Progenitor cell of endocrine pancreas (in vitro differentiated cells): ENCODE data around the gene REG3A. TPM values are rescaled to one million over a fixed set of nuclear protein-coding genes. Genes with fewer than 3 reads are reported as not detected.

Source experiments
- DNase-seq: peaks from one replicate; pipeline ENCODE4 v3.0.0; 2021; ENCODE audit warnings: low spot score; ENCODE audit not compliant: unreplicated experiment
- H3K27ac Mint-ChIP-seq: 2 replicates; pipeline ENCODE4 v1.8.0; 2021; ENCODE audit warnings: mild to moderate bottlenecking, moderate library complexity, mixed read lengths
- H3K27me3 Mint-ChIP-seq: 2 replicates; pipeline ENCODE4 v1.8.0; 2021; ENCODE audit warnings: mixed read lengths
- H3K36me3 Mint-ChIP-seq: 2 replicates; pipeline ENCODE4 v1.8.0; 2022; ENCODE audit warnings: mixed read lengths; ENCODE audit not compliant: insufficient read depth
- H3K4me1 Mint-ChIP-seq: 2 replicates; pipeline ENCODE4 v1.8.0; 2021; ENCODE audit warnings: low read depth, mixed read lengths
- H3K4me3 Mint-ChIP-seq: 2 replicates; pipeline ENCODE4 v1.8.0; 2021; ENCODE audit warnings: low read depth, mild to moderate bottlenecking, moderate library complexity, mixed read lengths
- H3K9me3 Mint-ChIP-seq: 2 replicates; pipeline ENCODE4 v1.8.0; 2021; ENCODE audit warnings: low read depth, mixed read lengths
- total RNA-seq: library from RNA; stranded (reverse); gene quantifications from 2 replicates; pipeline ENCODE4 v1.2.1, GENCODE V29; 2021
- TF ChIP-seq, protein P1 (sequence below): fragments of 200-600 bp; sonication (generic); IDR thresholded peaks from one replicate; pipeline ENCODE4 v1.5.0; 2021; ENCODE audit warnings: antibody characterized with exemption, mild to moderate bottlenecking; ENCODE audit not compliant: unreplicated experiment

Gene REG3A
- total RNA-seq, 1 donor from 2014 or later, result not detected

- H3K27ac Mint-ChIP-seq, result no peak overlapping the region
- H3K36me3 Mint-ChIP-seq, result no peaks in the 10 kb centered on the region
- no peak overlapping the region for H3K4me3 Mint-ChIP-seq
- no peaks in the 10 kb centered on the region for H3K27me3 Mint-ChIP-seq
- no peak for DNase-seq
- H3K4me1 Mint-ChIP-seq, result no peaks in the 10 kb centered on the region
- no peaks in the 10 kb centered on the region for H3K9me3 Mint-ChIP-seq
- TF ChIP-seq, protein P1, sequence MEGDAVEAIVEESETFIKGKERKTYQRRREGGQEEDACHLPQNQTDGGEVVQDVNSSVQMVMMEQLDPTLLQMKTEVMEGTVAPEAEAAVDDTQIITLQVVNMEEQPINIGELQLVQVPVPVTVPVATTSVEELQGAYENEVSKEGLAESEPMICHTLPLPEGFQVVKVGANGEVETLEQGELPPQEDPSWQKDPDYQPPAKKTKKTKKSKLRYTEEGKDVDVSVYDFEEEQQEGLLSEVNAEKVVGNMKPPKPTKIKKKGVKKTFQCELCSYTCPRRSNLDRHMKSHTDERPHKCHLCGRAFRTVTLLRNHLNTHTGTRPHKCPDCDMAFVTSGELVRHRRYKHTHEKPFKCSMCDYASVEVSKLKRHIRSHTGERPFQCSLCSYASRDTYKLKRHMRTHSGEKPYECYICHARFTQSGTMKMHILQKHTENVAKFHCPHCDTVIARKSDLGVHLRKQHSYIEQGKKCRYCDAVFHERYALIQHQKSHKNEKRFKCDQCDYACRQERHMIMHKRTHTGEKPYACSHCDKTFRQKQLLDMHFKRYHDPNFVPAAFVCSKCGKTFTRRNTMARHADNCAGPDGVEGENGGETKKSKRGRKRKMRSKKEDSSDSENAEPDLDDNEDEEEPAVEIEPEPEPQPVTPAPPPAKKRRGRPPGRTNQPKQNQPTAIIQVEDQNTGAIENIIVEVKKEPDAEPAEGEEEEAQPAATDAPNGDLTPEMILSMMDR, result no peak
These were observed 33.9 kb downstream of the REG3A start for GRCh38 chr2:79125721-79125985.

GRCh38 chr2:79124907-79125720, 34.4 kb downstream of the REG3A start:
- no peaks in the 10 kb centered on the region for H3K4me1 Mint-ChIP-seq
- no peak overlapping the region for H3K27ac Mint-ChIP-seq
- H3K9me3 Mint-ChIP-seq, result no peaks in the 10 kb centered on the region

GRCh38 chr2:79122676-79123075, 36.9 kb downstream of the REG3A start:
- Mint-ChIP-seq H3K9me3 (no peaks in the 10 kb centered on the region), H3K27me3 (no peaks in the 10 kb centered on the region), H3K27ac (no peak overlapping the region), H3K4me3 (no peak overlapping the region), H3K4me1 (no peaks in the 10 kb centered on the region), H3K36me3 (no peaks in the 10 kb centered on the region)
- no peak for DNase-seq
- TF ChIP-seq, protein P1, result no peak

More at GRCh38 chr2:79124907-79125720, 34.4 kb downstream of the REG3A start:
- H3K27me3 Mint-ChIP-seq, result no peaks in the 10 kb centered on the region
- H3K4me3 Mint-ChIP-seq, result no peak overlapping the region
- DNase-seq, result no peak
- TF ChIP-seq, protein P1, result no peak
- H3K36me3 Mint-ChIP-seq, result no peaks in the 10 kb centered on the region

DNA sequence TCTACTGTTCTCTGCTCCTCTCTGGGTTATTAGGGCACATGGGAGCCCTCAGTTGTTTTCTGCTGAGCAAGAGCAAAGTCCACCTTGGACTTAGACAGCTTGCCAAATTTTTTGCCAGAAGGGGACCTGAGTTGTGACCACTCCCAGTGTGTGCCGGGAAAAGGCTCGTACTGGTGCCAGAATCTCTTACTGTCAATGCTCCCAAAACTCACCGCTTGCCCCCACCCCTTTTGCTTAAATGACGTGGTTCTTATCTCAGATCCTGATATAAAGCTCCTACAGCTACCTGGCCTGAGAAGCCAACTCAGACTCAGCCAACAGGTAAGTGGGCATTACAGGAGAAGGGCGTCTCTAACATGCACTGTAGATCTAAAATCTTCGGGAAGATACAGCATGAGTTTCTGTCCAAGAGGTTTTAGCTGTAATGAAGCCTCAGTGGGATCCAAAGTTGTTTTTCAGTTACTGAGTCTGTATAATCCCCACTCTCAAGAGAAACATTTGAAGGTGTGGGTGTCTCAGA, 39.3 kb downstream of the REG3A start, which contains the start of gene REG1A:
REG1A (plus strand) TSS at position 295 of the 520 bp plus-strand sequence. CDS start 374 bp downstream, outside the sequence.
- DNase-seq, result no peak
- no peaks in the 10 kb centered on the region for H3K36me3 Mint-ChIP-seq
- no peaks in the 10 kb centered on the region for H3K9me3 Mint-ChIP-seq
- TF ChIP-seq, protein P1, result no peak
- H3K27me3 Mint-ChIP-seq, result no peaks in the 10 kb centered on the region
- no peak within 1 kb of the TSS for H3K27ac Mint-ChIP-seq
- no peak within 1 kb of the TSS for H3K4me3 Mint-ChIP-seq
- H3K4me1 Mint-ChIP-seq, result no peaks in the 10 kb centered on the region

DNA sequence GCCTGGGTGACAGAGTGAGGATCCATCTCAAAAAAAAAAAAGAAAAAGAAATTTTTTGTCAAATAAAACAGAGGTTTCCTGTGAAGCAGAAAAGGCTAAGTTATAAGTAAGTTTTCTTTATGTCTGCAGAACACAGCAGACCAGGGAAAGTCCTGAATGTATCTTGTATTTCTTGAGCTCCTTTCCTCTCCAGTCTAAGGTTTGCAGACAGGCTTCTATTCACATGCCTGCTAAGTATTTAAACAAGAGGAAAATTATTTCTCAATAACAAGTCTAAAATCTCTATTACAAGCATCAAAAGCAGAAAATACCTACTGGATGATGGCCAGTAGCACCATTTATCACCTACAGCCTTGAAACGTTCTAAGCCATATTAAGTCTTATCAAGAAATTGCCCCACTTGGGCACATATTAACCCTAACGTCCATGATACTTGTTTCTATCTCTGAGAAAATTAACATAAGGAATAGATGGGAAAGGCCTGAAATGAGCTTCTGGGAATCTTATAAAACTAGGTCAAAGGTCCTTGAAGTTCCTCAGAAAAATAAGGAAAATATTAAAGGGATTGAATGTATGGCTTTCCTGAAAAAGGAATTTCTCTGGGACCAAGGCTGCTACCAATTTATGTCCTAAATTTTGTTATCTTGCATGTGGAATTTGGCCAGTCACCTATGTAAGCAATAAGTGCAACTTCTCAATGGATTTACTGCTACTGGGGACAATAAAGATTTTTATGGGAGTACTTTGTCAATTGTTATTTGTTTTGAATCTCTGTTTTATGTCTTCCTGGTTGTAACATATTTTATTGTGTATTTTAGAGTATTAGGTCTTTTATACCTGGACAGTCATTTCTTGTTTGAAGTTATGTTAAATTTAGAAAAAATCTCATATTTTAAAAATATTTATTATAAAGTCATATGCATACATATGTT, 42.3 kb downstream of the REG3A start:
- H3K27ac Mint-ChIP-seq, result no peak overlapping the region
- no peak for DNase-seq
- H3K9me3 Mint-ChIP-seq, result no peaks in the 10 kb centered on the region
- H3K4me3 Mint-ChIP-seq, result no peak overlapping the region
- H3K27me3 Mint-ChIP-seq, result no peaks in the 10 kb centered on the region
- no peaks in the 10 kb centered on the region for H3K36me3 Mint-ChIP-seq
- H3K4me1 Mint-ChIP-seq, result peaks cover 3% of the 10 kb centered on the region
- TF ChIP-seq, protein P1, result no peak
